Neural cell (in vitro differentiated cells): ENCODE results near the gene SPECC1L.

Source experiments
- EP300 ChIP-seq: fragments of 450-650 bp; conservative IDR thresholded peaks from 2 replicates; pipeline ENCODE4 v1.6.1; 2014; ENCODE audit warnings: antibody characterized with exemption, mild to moderate bottlenecking, moderate library complexity; ENCODE audit not compliant: poor library complexity, severe bottlenecking
- EZH2 ChIP-seq: fragments of 200-600, 300-800 bp; shearing (Covaris generic), sonication (generic); IDR thresholded peaks from 2 replicates; pipeline ENCODE4 v1.6.1; 2014; ENCODE audit warnings: antibody characterized with exemption, low read length, borderline replicate concordance, mild to moderate bottlenecking; ENCODE audit not compliant: insufficient read depth, poor library complexity, severe bottlenecking
- RAD21 ChIP-seq: fragments of 450-650 bp; conservative IDR thresholded peaks from 2 replicates; pipeline ENCODE4 v1.6.1; 2014; ENCODE audit warnings: antibody characterized with exemption, mild to moderate bottlenecking, moderate library complexity
- SMC3 ChIP-seq: fragments of 450-650 bp; conservative IDR thresholded peaks from 2 replicates; pipeline ENCODE4 v1.6.1; 2014; ENCODE audit warnings: antibody characterized with exemption, mild to moderate bottlenecking, moderate library complexity; ENCODE audit not compliant: poor library complexity
- TF ChIP-seq, protein P1 (sequence below): fragments of 450-650 bp; IDR thresholded peaks from 2 replicates; pipeline ENCODE4 v1.5.1; 2014; ENCODE audit warnings: antibody characterized with exemption, mild to moderate bottlenecking, moderate library complexity; ENCODE audit not compliant: poor library complexity, severe bottlenecking
- TF ChIP-seq, protein P2 (sequence below): IDR thresholded peaks from 2 replicates; pipeline ENCODE4 v1.6.1; 2012; ENCODE audit warnings: borderline replicate concordance

DNA sequence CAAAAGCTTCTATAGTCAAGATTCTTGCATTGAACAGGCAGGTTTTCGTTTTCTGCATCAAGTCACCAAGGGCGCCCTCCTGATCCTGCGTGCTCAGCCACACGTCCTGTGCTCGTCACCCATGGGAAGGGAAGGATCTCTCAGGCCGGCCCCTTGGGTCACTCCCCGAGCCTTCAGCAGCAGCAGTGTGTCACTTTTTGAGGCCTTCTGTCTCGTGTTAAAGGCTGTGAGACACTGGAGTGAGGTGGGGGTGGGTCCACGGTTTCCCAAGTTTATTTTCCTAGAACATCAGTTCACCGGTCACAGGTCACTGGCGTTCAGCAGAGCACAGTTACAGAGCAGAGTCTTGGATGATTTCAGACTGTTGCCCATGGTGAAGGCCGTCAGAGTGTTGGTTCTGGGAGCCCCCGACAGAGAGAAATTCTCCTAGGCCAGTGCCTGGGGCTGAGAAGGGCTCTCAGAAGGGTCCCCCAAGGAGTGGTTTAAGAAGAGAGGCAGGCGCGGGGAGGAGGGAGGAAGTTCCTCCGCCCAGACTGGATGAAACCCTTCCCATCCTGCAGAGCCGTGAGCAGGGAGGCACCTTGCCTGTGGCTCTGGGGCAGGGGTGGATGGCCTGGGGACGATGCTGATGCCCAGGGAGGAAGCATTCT lies 143.2 kb downstream of the SPECC1L start:
- TF ChIP-seq, protein P1, sequence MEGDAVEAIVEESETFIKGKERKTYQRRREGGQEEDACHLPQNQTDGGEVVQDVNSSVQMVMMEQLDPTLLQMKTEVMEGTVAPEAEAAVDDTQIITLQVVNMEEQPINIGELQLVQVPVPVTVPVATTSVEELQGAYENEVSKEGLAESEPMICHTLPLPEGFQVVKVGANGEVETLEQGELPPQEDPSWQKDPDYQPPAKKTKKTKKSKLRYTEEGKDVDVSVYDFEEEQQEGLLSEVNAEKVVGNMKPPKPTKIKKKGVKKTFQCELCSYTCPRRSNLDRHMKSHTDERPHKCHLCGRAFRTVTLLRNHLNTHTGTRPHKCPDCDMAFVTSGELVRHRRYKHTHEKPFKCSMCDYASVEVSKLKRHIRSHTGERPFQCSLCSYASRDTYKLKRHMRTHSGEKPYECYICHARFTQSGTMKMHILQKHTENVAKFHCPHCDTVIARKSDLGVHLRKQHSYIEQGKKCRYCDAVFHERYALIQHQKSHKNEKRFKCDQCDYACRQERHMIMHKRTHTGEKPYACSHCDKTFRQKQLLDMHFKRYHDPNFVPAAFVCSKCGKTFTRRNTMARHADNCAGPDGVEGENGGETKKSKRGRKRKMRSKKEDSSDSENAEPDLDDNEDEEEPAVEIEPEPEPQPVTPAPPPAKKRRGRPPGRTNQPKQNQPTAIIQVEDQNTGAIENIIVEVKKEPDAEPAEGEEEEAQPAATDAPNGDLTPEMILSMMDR: no peak
- TF ChIP-seq RAD21 (no peak), SMC3 (no peak), EP300 (no peak), EZH2 (no peak)
- TF ChIP-seq, protein P2, sequence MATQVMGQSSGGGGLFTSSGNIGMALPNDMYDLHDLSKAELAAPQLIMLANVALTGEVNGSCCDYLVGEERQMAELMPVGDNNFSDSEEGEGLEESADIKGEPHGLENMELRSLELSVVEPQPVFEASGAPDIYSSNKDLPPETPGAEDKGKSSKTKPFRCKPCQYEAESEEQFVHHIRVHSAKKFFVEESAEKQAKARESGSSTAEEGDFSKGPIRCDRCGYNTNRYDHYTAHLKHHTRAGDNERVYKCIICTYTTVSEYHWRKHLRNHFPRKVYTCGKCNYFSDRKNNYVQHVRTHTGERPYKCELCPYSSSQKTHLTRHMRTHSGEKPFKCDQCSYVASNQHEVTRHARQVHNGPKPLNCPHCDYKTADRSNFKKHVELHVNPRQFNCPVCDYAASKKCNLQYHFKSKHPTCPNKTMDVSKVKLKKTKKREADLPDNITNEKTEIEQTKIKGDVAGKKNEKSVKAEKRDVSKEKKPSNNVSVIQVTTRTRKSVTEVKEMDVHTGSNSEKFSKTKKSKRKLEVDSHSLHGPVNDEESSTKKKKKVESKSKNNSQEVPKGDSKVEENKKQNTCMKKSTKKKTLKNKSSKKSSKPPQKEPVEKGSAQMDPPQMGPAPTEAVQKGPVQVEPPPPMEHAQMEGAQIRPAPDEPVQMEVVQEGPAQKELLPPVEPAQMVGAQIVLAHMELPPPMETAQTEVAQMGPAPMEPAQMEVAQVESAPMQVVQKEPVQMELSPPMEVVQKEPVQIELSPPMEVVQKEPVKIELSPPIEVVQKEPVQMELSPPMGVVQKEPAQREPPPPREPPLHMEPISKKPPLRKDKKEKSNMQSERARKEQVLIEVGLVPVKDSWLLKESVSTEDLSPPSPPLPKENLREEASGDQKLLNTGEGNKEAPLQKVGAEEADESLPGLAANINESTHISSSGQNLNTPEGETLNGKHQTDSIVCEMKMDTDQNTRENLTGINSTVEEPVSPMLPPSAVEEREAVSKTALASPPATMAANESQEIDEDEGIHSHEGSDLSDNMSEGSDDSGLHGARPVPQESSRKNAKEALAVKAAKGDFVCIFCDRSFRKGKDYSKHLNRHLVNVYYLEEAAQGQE: no peak
